Glomerular visceral epithelial cell (primary cell): ENCODE results near the gene USP50.
A peak's percentile ranks its signal among the peaks of the same experiment; 100 is the strongest.
"Not testable (repeated sequence)": the region's sequence is repeated elsewhere in the genome, so short reads cannot be mapped to it uniquely, and the experiment has no call there.

Experiments used
- DNase-seq: peaks from one replicate; pipeline ENCODE4 v3.0.0-alpha.2; 2016; ENCODE audit errors: extremely low spot score

Gene USP50

DNA sequence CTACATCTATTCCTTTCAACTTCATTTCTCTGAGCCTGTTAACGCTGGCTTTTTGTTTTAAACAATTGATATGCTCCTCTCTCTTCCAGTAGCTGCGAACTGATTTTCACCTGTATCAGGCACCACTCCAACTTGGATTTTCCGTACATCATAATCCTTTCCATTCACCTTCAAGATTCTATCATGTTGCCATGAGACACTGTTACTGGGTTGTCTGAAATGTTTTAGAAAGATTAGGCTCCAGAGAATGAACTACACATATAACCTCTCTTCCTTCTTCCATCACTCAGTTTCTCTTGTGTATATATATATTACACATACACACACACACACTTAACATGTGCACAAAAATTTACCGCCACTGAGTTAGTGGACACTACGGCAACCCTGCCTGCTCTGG is at the start of gene USP50:
Gene USP50 (minus strand): TSS at position 101 of the 400 bp plus-strand sequence. CDS start 141 bp downstream, outside the sequence.
- no peak for DNase-seq

DNA sequence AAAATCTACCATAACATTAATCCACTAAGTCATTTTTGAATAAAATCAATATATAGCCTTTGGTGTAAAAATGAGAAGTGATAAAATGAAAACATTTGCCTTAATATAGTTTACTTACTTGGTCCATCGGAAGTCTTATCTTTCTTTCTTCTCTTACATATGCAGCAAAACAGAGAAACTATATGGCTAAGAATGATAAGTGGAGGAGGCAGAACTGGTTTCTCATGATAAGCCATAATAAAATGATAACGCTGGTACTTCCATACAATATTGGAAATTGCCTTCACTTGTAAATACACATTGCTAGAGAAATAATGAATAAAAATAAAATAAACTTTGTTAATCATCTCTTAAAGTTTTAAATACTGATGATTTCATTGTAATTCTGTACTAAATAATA is 47.8 kb upstream of the USP50 start:
- DNase-seq = no peak

DNA sequence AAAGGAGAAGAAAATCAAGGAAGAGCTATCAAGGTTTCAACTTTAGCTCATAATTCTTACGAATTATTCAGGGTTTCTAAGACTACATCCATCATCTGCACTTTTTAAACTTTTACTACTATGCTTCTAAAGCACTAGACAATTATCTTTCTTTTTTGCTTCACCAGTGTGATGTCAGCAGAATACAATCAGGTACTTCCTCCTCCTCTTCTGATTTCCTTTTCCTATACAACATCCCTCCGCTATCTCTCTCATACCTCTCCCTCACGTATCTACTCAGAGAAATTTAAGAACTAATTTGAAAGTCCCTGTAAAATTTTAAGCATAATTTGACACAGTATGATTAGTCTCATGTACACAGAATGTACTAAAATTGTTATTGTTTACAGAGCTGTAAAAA is 47.3 kb upstream of the USP50 start:
- DNase-seq = no peak

DNA sequence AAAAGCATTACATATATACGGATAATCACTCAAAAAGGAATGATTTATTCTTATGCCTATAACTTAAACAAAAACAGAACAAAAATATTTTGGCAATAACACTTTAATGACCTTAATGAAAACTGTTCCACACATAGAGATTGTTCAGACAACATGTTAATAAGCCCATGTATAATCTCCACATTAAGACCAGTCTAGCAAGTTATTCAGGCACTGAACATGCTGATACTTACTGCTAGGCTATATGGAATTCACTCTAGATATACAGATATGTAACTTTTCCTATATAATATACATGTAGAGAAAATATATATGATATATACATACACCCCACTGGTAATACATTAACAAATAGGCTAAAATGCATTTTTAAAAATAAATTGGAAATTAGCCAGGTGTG is 43.8 kb upstream of the USP50 start:
- no peak for DNase-seq

DNA sequence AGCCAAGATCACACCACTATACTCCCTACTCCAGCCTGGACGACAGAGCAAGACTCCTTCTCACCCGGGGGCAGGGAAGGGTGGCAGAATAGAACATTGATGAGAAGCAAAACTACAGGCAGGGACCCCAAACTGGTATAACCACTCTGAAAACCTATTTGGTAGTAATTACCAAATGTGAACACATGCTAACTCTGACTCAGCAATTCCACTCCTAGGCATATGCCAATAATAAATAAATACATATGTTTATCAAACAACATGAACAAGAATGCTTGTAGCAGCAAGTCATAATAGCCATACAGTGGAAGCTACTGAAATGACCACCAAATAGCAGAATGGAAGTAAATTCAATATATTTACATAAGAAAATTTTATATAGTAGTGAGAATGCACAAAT is 31.0 kb upstream of the USP50 start:
- no peak for DNase-seq

DNA sequence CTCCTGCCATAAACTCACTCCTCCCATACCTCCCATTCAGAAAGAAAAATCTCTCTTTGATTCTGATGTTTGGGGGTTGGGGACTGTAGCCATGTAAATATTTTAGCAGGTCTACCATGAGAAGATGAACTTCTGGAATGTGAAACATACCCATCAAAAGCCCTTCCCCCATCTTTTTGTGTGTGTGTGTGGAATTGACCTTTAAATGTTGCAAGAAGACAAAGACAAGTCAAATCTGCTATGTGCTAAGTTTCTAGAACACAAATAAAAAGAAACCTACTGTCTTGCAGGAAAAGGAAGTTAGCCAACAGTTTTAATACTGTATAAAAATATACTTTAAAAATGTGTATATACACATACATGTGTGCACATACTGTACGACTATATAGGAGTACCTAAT is 29.7 kb upstream of the USP50 start:
- DNase-seq = no peak

DNA sequence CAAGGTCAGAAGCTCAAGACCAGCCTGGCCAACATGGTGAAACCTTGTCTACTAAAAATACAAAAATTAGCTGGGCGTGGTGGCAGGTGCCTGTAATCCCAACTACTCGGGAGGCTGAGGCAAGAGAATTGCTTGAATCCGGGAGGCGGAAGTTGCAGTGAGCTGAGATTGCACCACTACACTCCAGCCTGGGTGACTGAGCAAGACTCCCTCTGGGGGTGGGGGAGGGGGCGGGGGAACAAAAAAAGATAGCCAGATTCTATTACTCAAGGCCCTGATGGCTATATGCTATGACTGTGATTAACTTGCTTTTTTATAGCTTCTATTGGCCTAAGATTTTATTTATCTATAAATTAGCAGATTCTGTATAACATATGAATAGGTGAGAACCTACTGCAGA is 27.4 kb upstream of the USP50 start:
- not testable (repeated sequence) for DNase-seq

DNA sequence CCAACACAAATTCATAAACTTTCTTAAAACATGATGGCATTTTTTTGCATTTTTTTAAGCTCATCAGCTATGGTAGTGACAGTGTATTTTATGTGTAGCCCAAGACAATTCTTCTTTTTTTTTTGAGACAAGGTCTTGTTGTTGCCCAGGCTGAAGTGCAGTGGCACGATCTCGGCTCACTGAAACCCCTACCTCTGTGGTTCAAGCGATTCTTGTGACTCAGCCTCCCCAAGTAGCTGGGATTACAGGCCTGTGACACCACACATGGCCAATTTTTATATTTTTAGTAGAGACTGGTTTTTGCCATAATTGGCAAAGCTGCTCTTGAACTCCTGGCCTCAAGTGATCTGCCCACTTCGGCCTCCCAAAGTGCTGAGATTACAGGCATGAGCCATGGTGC is 17.3 kb upstream of the USP50 start:
- DNase-seq = no peak

DNA sequence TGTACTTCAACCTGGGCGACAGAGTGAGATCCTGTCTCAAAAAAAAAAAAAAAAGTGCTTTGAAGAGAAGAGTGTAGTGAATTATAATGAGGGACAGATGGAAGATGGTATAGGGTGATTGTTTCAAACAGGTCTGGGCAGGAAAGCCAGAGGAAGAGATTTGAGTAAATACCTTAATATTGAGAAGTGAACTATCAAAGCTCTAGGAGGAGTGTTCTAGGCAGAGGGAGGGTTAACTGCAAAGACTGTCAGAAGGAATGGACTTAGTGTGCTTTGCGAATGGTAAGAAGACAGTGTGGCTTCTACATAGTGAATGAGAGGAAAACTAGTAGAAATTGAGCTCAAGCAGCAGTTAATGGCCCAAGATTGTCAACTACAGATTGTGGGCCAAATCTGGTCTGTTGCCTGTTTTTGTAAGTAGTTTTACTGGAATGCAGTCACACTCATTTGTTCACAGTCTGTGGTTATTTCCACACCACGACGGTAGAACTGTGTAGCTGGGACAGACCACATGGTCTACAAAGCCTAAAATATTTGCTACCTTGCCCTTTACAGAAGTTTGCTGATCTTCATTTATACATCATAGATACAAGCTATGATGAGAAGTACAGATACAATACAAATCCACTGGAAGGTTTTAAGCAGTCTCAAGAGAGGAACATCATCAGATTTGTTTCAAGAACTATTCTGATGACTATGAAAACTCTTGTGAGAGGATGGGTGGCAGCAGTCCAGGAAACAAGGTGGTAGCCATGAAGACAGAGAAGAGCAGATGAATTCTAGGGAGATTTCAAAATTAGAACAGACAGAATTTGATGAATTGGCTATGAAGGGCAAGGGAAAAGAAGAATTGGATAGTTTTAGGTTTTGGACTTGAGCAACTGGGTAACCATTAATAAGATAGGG is 16.5 kb upstream of the USP50 start:
- peak; percentile 7 for DNase-seq

DNA sequence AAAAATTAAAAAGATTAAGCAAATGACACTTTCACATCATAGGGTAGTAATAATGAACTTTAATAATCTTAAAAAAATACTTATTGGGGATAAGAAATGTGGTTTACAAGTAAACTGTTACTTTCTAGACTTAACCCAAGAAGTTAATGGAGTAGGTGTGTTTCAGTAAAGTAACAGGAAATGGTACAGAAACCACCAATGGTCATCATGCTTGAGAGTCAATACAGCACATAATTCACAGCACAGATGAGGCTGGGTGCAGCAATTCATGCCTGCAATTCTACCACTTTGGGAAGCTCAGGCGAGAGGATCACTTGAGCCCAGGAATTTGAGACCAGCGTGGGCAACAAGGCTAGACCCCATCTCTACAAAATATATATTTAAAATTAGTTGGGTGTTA is 11.5 kb upstream of the USP50 start:
- DNase-seq = no peak

DNA sequence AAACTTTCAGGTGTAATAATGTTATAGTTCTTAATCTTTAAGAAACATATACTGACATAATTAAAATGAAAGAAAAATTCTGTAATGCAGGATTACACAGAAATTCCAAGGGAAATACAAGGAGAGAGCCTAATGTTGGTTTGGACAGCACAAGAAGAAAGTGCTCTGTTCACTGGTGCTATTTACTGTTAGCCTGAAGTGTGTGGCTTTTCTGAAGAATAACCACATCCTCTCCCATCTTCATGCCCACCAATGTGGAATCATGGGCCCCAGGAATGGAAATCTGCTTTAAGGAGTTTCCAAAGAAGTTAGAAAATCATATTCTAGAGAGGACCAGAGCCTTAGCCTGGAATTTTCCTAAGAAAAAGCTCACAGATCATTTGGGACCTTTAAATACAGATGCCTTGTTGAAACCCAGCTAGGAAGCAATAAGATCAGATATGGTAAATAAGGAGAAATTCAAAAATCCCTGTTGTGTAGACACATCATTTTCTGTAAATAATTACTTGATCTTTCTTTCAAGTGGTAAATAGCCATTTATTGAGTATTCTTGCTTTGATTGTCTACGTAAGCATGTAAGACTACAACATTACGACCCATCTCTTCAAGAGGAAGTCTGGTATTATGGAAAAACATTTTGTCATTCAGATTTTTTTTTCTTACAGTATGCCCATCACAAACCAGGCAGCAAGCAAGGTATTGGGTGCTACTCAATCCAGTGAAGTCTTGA is 10.3 kb upstream of the USP50 start:
- DNase-seq = no peak

DNA sequence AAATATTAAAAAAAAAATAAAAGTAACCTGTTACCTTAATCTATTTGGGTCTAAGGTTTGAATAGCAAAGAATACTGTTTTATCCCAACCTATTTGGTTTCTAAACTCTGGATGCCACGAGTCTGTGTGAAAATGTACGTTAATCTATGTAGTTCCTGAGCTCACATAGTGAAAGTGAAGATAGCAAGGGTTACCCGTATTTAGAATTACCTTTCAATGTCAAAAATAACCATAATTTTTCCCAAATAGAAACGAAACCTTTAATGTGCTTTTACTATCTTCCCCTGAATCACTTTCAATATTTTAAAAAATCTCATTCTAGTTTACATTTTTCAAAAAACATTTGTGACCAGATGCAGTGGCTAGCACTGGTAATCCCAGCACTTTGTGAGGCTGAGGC is 5.8 kb upstream of the USP50 start:
- DNase-seq = no peak

DNA sequence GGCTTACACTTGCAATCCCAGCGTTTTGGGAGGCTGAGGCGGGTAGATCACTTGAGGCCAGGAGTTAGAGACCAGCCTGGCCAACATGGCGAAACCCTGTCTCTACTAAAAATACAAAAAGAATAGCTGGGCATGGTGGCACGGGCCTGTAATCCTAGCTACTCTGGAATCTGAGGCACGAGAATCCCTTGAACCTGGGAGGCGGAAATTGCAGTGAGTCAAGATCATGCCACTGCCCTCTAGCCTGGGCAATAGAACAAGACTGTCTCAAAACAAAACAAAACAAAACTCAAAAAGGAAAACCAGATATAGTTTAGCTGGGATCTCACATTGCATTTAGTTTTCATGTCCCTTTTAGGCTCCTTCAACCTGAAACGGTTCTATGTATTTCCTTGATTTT is 2.9 kb upstream of the USP50 start:
- DNase-seq = peak; percentile 5

DNA sequence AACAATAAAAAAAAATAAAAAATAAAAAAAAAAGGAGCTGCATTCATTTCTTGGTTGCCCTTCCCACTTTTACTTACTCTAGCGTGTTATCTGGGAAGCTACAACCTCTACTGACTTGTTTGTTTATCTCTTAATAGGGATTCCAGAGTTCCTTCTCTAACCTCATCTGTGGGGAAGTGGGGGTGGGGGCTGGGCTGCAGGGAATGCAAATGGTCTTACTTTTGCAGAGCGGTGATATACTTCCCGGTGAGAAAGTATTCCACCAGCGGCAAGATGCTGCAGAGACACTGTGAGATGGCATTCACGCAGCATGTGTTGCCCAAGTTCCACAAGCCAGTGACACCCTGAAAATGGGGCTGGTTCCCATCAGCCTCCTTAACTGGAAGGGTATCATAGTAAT is 2.1 kb downstream of the USP50 start:
- DNase-seq = no peak

DNA sequence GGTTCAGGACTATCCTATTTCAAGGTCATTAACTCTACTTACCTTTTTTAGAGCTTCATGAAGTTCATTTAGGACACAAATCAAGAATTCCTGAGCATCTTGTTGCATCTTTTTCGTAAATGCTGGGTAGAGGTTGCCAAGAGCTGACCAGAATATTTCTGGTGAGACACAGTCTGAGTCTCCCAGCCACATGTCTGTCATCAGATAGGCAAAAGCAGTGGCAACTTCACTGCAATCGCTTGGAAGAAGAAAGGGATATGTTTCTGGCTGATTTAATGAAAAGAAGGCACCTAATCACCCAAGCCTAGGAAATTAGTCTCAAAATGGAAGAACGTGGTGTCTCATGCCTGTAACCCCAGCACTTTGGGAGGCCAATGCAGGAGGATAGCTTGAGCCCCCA is 2.9 kb downstream of the USP50 start:
- DNase-seq = no peak

DNA sequence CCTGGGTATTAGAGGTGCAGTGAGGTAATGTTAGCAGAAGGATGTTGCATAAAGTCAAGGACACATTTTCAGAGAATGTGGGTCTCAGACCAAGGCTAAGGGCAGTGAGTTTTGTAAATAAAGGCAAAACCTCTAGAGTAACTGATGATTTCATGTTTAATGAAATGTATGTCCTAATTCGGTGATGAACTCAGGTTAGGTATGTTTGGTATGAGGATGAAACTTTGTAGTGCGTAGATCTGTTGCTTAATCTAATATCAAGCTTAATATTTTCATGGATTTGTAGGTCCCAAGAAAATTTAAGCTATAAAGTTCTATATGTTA is 3.6 kb downstream of the USP50 start:
- no peak for DNase-seq

DNA sequence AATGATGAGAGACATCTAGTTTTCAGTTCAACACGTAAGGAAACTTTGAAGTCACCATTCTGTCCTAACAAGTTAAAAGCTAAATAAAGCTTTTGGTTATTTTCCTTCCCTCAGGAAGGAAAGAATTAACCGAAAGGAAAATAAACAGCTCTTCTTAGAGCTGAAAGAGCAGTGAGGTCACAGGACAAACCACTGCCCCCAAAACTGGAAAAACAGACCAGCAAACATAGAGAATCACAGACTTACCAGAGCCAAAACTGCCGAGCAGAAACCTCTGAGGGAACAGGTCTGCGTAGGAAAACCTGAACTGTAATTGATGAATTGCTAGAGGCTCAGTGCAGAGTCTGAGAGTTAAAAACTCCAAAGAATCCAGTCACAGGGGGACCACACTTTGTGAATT is 14.7 kb downstream of the USP50 start:
- DNase-seq = no peak

DNA sequence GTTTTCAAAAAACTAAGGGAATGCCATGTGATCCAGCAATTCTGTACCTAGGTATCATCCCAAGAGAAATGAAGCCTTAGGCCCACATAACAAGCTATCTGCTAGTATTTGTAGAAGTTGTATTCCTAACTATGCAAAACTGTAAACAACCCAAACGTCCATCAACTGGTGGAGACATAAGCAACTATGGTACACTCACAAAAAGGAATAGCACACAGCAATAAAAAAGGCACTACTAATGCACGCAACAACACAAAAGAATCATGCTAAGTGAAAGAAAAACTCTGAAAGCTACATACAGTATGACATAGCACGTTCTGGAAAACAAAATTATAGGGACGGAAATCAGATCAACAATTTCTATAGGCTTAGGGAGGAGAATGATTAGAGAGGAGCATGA is 15.3 kb downstream of the USP50 start:
- DNase-seq = no peak

DNA sequence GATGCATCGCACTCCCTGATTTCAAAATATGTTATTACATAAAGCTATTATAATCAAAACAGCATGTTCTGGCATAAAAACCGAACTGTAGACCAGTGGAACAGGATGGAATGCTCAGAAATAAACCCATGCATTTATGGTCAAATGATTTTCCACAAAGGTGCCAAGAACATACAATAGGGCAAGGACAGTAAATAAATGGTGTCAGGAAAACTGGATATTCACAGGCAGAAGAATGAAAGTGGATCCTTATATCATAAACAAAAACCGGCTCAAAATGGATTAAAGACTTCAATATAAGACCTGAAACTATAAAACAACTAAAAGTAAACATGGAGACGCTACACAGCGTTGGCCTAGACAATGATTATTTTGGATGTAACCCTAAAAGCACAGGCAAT is 22.6 kb downstream of the USP50 start:
- DNase-seq = no peak

DNA sequence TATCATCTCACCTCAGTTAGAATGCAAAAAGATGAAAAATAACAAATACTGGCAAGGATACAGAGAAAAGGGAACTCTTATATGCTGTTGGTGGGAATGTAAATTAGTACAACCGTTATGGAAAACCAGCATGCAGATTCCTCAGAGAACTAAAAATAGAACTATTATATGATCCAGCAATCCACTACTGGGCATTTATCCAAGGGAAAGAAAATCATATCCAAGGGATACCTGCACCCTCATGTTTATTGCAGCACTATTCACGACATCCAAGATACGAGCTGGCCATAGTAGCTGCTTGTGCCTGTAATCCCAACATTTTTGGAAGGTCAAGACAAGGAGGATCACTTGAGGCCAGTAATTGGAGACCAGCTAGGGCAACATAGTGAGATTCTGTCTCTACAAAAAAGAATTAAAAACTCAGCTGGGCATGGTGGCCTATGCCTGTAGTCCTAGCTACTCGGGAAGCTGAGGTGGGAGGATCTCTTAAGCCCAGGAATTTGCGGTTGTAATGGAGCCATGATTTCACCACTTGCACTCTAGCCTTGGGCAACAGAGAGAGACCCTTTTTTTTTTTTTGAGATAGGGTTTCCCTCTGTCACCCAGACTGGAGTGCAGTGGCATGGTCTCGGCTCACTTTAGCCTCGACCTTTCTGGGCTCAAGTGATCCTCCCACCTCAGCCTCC is 26.6 kb downstream of the USP50 start:
- DNase-seq = no peak

DNA sequence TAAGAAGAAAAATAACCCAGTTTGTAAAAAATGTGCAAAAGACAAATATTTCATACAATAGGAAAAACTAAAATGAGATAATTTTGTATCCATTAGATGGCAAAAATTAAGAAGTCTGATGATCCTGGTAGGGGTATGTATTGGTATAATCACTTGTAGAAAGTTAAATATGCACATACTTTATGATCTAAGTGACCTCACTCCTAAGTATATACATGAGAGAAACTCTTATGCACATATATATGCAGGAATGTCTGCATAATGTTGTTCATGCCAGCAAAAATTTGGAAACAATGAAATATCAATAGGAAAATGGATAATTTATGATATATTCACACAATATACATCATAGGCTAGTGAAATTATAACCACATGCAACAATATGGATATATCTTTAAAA is 33.5 kb downstream of the USP50 start:
- DNase-seq = no peak

DNA sequence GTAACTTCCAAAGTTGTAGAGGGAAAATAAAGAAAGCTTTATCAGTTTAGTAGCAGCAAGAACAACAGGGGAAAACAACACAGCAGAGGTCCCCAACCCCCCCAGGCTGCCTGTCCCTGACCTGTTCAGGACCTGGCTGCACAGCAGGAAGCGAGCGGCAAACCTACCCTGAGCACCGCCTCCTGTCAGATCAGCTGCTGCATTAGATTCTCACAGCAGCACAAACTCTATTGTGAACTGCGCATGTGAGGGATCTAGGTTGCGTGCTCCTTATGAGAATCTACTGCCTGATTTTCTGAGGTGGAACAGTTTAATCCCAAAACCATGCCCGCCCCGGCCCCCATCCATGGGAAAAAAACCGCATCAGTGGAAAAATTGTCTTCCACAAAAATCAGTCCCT is 40.3 kb downstream of the USP50 start:
- DNase-seq = no peak

DNA sequence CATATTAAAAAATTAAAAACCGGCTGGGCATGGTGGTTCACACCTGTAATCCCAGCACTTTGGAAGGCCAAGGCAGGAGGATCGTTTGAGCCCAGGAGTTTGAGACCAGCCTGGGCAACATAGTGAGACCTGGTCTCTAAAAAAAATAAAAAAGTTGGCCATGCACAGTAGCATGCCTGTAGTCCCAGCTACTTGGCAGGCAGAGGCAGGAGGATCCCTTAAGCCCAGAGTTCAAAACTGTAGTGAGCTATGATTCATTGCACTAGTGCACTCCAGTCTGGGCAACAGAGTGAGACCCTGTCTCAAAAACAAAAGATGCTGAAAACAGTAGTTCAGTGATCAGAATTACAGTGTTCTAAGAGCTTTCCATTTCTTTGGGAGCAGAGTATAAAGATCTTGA is 40.8 kb downstream of the USP50 start:
- DNase-seq = not testable (repeated sequence)
